ENCODE measurements around the gene RFFL.
A peak's percentile ranks its signal among the peaks of the same experiment; 100 is the strongest.
"Not testable (repeated sequence)": the region's sequence is repeated elsewhere in the genome, so short reads cannot be mapped to it uniquely, and the experiment has no call there.

The RFFL gene

GRCh38 chr17:35046740-35047283 lies 16.7 kb downstream of the RFFL start:
- no peak overlapping the region for H3K4me3 ChIP-seq (ENCODE audit: low read length)
- peak; percentile 49 for DNase-seq (ENCODE audit: low read depth)
- TF ChIP-seq CTCF (conservative IDR thresholded peaks at IDR 0.05; ENCODE audit: low read length), result no peak

GRCh38 chr17:35046245-35046644 lies 17.3 kb downstream of the RFFL start:
- no peak overlapping the region for H3K4me3 ChIP-seq (ENCODE audit: low read length)
- no peak for TF ChIP-seq CTCF (conservative IDR thresholded peaks at IDR 0.05; ENCODE audit: low read length)
- no peak for DNase-seq (ENCODE audit: low read depth)

DNA sequence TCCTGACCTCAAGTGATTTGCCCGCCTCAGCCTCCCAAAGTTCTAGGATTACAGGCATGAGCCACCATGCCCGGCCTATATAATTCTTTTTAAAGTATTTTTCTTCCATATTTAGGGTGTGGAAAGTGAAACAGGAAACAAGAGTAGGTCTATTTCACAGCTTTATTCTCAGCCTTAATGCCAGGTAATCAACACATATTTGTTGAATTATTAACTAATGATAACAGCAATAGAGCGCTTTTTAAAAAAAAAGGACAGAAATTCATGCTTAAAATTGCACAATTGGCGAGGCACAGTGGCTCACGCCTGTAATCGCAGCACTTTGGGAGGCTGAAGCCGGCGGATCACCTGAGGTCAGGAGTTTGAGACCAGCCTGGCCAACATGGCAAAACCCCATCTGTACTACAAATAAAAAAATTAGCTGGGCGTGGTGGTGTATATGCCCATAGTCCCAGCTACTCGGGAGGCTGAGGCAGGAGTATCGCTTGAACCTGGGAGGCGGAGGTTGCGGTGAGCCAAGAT lies 18.0 kb downstream of the RFFL start:
- H3K4me3 ChIP-seq (ENCODE audit: low read length); DNase-seq (ENCODE audit: low read depth): not testable (repeated sequence)

GRCh38 chr17:35044181-35044580 lies 19.3 kb downstream of the RFFL start:
- no peak overlapping the region for H3K4me3 ChIP-seq (ENCODE audit: low read length)
- no peak for TF ChIP-seq CTCF (conservative IDR thresholded peaks at IDR 0.05; ENCODE audit: low read length)
- no peak for DNase-seq (ENCODE audit: low read depth)

- no peak for TF ChIP-seq CTCF (conservative IDR thresholded peaks at IDR 0.05; ENCODE audit: low read length)
- H3K4me3 ChIP-seq (ENCODE audit: low read length), result no peak overlapping the region
- DNase-seq (ENCODE audit: low read depth), result no peak
These were observed 22.1 kb downstream of the RFFL start for GRCh38 chr17:35041390-35041789.

- TF ChIP-seq CTCF (conservative IDR thresholded peaks at IDR 0.05; ENCODE audit: low read length), result no peak
- DNase-seq (ENCODE audit: low read depth), result no peak
- no peak overlapping the region for H3K4me3 ChIP-seq (ENCODE audit: low read length)
These were observed 25.1 kb downstream of the RFFL start for GRCh38 chr17:35038453-35038852.

GRCh38 chr17:35030780-35031179 lies 32.7 kb downstream of the RFFL start:
- DNase-seq (ENCODE audit: low read depth), result no peak
- no peak for TF ChIP-seq CTCF (conservative IDR thresholded peaks at IDR 0.05; ENCODE audit: low read length)
- no peak overlapping the region for H3K4me3 ChIP-seq (ENCODE audit: low read length)

Measured in AG10803 (cell line).